Esophagus muscularis mucosa (tissue), 4 donors: Measurements from ENCODE around the gene VPS26C. TPM values are rescaled to one million over a fixed set of nuclear protein-coding genes. Genes with fewer than 3 reads are reported as not detected.

Source experiments
- DNase-seq: peaks from one replicate; pipeline ENCODE4 v3.0.0-alpha.2; 2017; ENCODE audit errors: extremely low spot score
- H3K27ac ChIP-seq, 4 donors: fragments of 200-600 bp; sonication (generic); replicated peaks in 1 of 4; 1 replicate in 3 of 4; 2 replicates in 1 of 4; pipeline ENCODE4 v1.5.1; 2016 to 2019; ENCODE audit warnings: mild to moderate bottlenecking in 1 of 4
- H3K27me3 ChIP-seq, 4 donors: fragments of 200-600 bp; sonication (generic); one replicate each; pipeline versions ENCODE4 v1.5.1 to v1.6.0; 2016 to 2019
- H3K36me3 ChIP-seq, 4 donors: fragments of 200-600 bp; sonication (generic); one replicate each; pipeline ENCODE4 v1.5.1; 2016 to 2019
- H3K4me1 ChIP-seq, 4 donors: fragments of 200-600 bp; sonication (generic); one replicate each; pipeline ENCODE4 v1.5.1; 2016 to 2019
- H3K4me3 ChIP-seq, 4 donors: fragments of 200-600 bp; sonication (generic); 1 replicate in 2 of 4; 2 replicates in 2 of 4; pipeline ENCODE4 v1.5.1; 2016 to 2019; ENCODE audit warnings: mild to moderate bottlenecking in 4 of 4, moderate library complexity in 1 of 4
- H3K9me3 ChIP-seq, 4 donors: fragments of 200-600 bp; sonication (generic); 1 replicate in 3 of 4; 2 replicates in 1 of 4; pipeline ENCODE4 v1.5.1; 2016 to 2019
- CTCF ChIP-seq, 3 experiments: fragments of 200-600 bp in 2 of 3; fragments of 450-650 bp in 1 of 3; sonication (generic) in 2 of 3; IDR thresholded peaks; one replicate each; pipeline ENCODE4 v1.5.1; 2017 to 2019; ENCODE audit warnings: antibody characterized with exemption in 3 of 3, mild to moderate bottlenecking in 2 of 3, moderate library complexity in 1 of 3
- EP300 ChIP-seq: sonication (generic); formaldehyde crosslinking; IDR thresholded peaks from one replicate; pipeline ENCODE4 v1.6.1; 2017; ENCODE audit warnings: antibody characterized with exemption
- POLR2A ChIP-seq: fragments of 450-650 bp; IDR thresholded peaks from one replicate; pipeline ENCODE4 v1.6.1; 2017; ENCODE audit warnings: antibody characterized with exemption, moderate library complexity, mild to moderate bottlenecking, low read depth
- POLR2AphosphoS5 ChIP-seq, 2 donors: sonication (generic); formaldehyde crosslinking; IDR thresholded peaks; one replicate each; pipeline ENCODE4 v1.6.1; 2017; ENCODE audit warnings: antibody characterized with exemption in 2 of 2
- WGBS: methylation state at CpG from one replicate; pipeline ENCODE4 v1.1.5; 2018; 5-methylcytosine and 5-hydroxymethylcytosine counted together
- intact Hi-C: fragments of 100-400 bp; cut with DNase I; formaldehyde crosslinking; loops from one replicate; pipeline ENCODE4 v1.15.1; 2023
- total RNA-seq, 4 donors: library from RNA; depleted of rRNA; stranded (reverse); fragments of >200 nt; gene quantifications; one replicate each; pipeline versions ENCODE4 v1.1.0 to v1.2.1, GENCODE V29; 2016

VPS26C gene
- total RNA-seq, 4 donors from 2014 or later: 56.5 to 71.3 (median 59.7) TPM

DNA sequence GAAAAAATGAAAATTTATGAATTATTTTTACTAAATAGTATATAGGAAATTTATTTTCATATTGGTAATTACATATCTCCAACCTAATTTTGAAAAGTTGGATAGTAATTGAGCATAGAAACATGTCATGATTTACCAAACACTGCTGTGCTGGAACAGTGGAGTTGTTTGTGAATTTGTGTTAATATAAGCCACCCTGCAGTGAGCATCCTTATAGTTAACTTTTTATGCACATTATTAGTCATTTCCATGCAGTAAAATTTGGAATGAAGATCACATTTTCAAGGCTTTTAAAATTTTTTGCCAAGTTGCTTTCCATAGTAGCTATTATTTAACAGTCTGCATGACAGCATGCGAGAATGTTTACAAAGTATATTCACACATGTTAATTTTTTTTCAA, 78.3 kb downstream of the VPS26C start:
- no peaks in the 10 kb centered on the region for H3K9me3 ChIP-seq
- no peaks in the 10 kb centered on the region for H3K27me3 ChIP-seq
- no peak overlapping the region for H3K27ac ChIP-seq
- DNase-seq: no peak
- WGBS: 100% methylated on average over 1 of the region's 1 CpG
- H3K36me3 ChIP-seq: peaks cover 5 to 82% (median 51%) of the 10 kb centered on the region in 4 donors
- TF ChIP-seq POLR2A (no peak), POLR2AphosphoS5 (IDR thresholded peaks at IDR 0.05) (no peak), CTCF (IDR thresholded peaks at IDR 0.05) (no peak), EP300 (no peak)
- H3K4me1 ChIP-seq: no peaks in the 10 kb centered on the region
- intact Hi-C loops: no loop called here
- no peak overlapping the region for H3K4me3 ChIP-seq

DNA sequence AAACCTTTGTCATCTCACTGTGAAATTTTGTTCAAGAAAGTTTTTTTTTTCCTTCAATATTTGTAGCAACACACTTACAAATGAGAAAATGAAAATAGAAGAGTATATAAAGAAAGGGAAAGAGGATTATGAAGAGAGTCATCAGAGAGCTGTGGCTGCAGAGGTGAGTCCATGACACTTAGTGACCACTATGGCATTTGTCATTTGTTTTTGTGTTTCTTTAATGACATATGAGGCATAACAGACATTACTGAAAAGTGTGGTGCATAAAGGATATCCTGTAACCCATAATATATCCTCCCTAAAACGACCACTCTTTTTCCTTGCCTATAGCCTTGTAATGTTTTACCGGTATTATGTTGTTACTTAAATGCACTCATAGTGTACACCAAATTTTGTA, 80.2 kb downstream of the VPS26C start:
- no peak overlapping the region for H3K4me3 ChIP-seq

GRCh38 chr21:37184784-37185593, 82.1 kb downstream of the VPS26C start:
- Histone ChIP-seq H3K27me3 (no peaks in the 10 kb centered on the region), H3K4me1 (no peaks in the 10 kb centered on the region), H3K4me3 (no peak overlapping the region), H3K9me3 (no peaks in the 10 kb centered on the region), H3K27ac (no peak overlapping the region), H3K36me3 (peaks cover 5 to 68% (median 48%) of the 10 kb centered on the region in 4 donors)
- DNase-seq: no peak
- intact Hi-C loops: no loop called here
- WGBS: 92% methylated on average over 9 of the region's 9 CpGs
- TF ChIP-seq EP300 (no peak), POLR2A (no peak), CTCF (IDR thresholded peaks at IDR 0.05) (no peak), POLR2AphosphoS5 (IDR thresholded peaks at IDR 0.05) (no peak)

More for the DNA sequence above, 80.2 kb downstream of the VPS26C start:
- Histone ChIP-seq H3K9me3 (no peaks in the 10 kb centered on the region), H3K36me3 (peaks cover 5 to 79% (median 51%) of the 10 kb centered on the region in 4 donors), H3K27me3 (no peaks in the 10 kb centered on the region), H3K4me1 (no peaks in the 10 kb centered on the region), H3K27ac (no peak overlapping the region)
- intact Hi-C loops: no loop called here
- TF ChIP-seq EP300 (no peak), POLR2AphosphoS5 (IDR thresholded peaks at IDR 0.05) (no peak), CTCF (IDR thresholded peaks at IDR 0.05) (no peak), POLR2A (no peak)
- 76% methylated on average over 2 of the region's 2 CpGs for WGBS
- DNase-seq: no peak

DNA sequence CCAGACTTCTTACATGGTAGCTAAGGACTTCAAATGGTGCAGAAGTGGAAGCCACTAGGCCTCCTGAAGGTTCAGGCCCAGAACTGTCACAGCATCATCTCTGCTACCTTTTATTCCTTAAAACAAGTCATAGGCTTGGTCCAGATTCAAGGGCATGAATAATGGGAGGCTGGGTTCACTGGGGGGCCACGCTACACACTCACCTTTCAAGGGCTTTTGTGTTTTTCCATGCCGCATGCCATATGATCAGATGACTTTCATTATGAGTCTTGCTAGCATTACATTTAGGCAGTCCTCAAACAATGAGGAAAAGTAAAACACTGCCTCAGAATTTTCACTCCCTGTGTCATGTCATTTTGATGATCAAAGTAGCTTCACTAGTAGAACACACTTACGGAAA, 83.4 kb downstream of the VPS26C start:
- no peak for DNase-seq
- no peak for TF ChIP-seq POLR2AphosphoS5 (IDR thresholded peaks at IDR 0.05)
- no peak for TF ChIP-seq POLR2A
- no peak for TF ChIP-seq CTCF (IDR thresholded peaks at IDR 0.05)
- no peak for TF ChIP-seq EP300
- no peak overlapping the region for H3K4me3 ChIP-seq
- WGBS: 93% methylated on average over 3 of the region's 3 CpGs
- H3K27ac ChIP-seq: no peak overlapping the region
- intact Hi-C loops: no loop called here
- no peaks in the 10 kb centered on the region for H3K4me1 ChIP-seq
- no peaks in the 10 kb centered on the region for H3K27me3 ChIP-seq
- no peaks in the 10 kb centered on the region for H3K9me3 ChIP-seq
- H3K36me3 ChIP-seq: peaks cover under 1 to 68% (median 42%) of the 10 kb centered on the region in 4 donors
